GM19239 (cell line): ENCODE measurements around the gene KIF12.
"Not testable (repeated sequence)": the region's sequence is repeated elsewhere in the genome, so short reads cannot be mapped to it uniquely, and the experiment has no call there.

Source experiments
- DNase-seq: peaks from one replicate; pipeline ENCODE4 v3.0.0; 2011; ENCODE audit warnings: low spot score; ENCODE audit not compliant: insufficient read length
- FAIRE-seq: peaks from 2 replicates; lab custom pipeline; 2011; peaks lifted over from hg19 to GRCh38; lab: Jason Lieb, UNC

The KIF12 gene

DNA sequence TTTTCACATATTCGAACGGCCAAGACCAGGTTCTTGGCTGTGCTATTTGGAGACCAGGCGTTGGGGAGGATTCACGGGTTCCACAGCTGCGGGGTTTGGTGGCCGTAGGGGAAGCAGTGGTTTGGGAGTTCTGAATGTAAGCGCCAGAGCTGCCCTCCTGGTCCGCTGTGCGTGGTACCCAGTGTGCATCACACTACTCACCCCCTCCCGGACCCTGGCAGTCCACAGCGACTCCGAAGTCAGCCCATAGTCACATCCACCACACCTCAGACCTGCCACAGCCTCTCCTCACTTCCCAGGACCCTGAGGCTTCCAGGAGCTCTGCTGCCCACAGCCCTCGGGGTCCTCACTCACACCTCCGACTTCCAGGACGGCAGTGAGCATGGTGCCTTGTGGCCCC lies 47.8 kb downstream of the KIF12 start:
- FAIRE-seq (no peak), DNase-seq (no peak)

DNA sequence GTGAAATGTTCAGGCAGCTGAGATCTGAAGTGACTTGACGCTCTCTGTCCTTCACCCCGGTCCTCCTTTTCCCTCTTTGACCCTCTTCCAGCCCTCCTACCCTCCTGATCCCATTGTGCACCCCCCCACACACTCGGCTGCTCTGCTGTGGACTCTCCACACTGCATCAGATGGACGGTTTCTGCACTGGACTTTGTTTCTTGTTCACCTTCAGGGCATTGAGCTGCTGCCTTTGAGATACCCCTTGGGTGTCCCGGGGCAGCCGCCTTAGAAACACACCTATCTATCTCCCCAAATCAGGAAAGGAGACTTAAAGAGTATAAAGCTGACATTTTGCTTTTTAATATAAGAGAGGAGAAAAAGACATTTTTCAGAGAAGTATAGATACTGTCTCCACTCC lies 48.4 kb downstream of the KIF12 start:
- DNase-seq = no peak
- no peak for FAIRE-seq

DNA sequence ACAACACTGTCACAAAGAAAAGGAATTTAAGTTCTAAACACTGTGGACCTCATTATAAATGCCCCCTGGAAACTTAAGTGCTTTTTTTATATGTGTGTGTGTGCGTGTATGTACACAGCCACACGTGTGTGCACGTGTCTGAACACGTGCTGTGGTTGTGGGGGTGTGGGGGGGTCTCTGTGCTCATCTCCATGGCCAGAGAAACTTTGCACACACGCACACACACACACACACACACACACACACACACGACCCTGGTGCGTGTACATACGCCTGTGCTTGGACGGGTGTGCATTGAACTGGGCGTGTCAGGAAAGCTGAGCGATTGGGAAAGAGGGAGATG lies 48.9 kb downstream of the KIF12 start:
- FAIRE-seq (no peak), DNase-seq (no peak)

DNA sequence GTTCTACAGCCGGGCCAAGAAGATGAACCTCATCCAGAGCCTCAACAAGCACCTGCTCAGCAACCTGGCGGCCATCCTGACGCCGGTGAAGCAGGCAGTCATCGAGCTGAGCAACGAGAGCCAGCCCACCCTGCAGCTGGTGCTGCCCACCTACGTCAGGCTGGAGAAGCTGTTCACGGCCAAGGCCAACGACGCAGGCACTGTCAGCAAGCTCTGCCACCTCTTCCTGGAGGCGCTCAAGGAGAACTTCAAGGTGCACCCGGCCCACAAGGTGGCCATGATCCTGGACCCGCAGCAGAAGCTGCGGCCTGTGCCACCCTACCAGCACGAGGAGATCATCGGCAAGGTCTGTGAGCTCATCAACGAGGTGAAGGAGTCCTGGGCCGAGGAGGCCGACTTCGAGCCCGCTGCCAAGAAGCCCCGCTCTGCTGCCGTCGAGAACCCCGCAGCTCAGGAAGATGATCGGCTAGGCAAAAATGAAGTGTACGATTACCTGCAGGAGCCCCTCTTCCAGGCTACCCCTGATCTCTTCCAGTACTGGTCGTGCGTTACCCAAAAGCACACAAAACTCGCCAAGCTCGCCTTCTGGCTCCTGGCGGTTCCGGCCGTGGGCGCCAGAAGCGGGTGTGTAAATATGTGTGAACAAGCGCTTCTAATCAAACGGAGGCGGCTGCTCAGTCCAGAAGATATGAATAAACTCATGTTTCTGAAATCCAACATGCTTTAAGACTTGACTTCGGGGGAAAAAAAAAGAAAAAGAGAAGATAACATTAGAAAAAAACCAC lies 49.5 kb downstream of the KIF12 start:
- DNase-seq (no peak), FAIRE-seq (no peak)

DNA sequence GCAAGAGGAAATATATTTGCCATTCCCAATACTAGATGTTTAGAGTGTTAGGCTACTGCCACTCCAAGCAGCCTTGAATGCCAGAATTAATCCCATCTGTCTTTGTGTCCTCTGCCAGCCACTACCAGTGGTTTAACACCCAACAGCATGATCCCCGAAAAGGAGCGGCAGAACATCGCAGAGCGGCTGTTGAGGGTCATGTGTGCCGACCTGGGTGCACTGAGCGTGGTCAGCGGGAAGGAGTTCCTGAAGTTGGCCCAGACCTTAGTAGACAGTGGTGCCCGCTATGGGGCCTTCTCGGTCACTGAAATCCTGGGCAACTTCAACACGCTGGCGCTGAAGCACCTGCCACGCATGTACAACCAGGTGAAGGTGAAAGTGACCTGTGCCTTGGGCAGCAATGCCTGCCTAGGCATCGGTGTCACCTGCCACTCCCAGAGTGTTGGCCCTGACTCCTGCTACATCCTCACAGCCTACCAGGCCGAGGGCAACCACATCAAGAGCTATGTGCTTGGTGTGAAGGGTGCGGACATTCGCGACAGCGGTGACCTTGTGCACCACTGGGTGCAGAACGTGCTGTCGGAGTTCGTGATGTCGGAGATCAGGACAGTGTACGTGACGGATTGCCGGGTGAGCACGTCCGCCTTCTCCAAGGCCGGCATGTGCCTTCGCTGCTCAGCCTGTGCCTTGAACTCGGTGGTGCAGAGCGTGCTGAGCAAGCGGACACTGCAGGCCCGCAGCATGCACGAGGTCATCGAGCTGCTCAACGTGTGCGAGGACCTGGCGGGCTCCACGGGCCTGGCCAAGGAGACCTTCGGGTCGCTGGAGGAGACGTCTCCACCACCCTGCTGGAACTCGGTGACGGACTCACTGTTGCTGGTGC lies 50.3 kb downstream of the KIF12 start:
- no peak for DNase-seq
- FAIRE-seq = no peak

DNA sequence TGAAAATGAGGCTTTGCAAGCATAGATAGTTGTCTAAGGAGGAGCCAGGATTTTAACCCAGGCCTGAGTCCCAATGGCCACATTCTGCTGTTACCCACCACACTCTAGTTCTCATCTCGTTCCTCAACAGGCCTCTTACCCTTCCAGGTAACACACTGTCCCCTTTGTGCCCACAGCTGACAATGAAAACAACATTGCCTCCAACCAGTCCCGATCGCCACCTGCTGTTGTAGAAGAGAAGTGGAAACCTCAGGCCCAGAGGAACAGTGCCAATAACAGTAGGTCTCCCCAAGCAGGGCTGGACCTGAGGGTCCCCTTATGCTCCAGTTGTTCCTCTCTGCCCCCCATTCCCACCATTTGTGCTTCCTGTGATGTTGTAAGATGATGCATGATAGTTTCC lies 51.4 kb downstream of the KIF12 start:
- no peak for DNase-seq

DNA sequence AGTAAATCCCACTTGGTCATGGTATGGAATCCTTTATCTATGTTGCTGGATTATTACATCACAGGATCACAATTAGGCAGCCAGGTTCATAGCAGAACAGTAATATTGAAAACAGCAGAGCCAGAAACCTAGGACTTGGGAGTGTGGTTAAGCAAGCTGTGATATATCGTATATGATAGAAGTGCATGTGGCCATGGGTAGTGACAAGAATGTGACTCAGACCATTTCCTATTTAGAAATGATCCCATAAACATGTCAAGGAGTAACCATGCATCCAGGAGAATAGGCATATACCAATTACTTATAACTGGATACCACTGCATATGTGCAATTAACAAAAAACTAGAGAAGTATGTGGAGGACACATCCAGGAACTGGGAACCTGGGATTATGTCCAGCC lies 52.2 kb downstream of the KIF12 start:
- FAIRE-seq (no peak), DNase-seq (no peak)

More for the DNA sequence above, 51.4 kb downstream of the KIF12 start:
- no peak for FAIRE-seq

DNA sequence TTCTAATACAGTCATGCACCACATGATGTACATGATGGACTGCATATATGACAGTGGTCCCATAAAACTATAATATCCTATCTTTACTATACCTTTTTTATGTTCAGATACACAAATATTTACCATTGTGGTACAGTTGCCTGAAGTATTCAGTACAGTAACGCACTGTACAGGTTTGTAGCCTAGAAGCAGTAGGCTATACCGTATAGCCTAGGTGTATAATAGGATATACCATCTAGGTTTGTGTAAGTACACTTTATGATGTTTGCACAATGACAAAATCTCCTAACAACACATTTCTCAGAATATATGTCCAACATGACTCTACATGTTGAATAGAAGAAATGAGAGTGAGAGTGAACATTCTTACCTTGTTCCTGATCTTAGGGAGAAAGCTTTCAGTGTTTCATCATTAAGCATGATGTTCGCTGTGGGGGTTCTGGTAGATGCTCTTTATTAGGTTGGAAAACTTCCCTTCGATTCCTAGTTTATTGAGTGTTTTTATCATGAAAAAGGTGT lies 52.8 kb downstream of the KIF12 start:
- no peak for DNase-seq
- no peak for FAIRE-seq

DNA sequence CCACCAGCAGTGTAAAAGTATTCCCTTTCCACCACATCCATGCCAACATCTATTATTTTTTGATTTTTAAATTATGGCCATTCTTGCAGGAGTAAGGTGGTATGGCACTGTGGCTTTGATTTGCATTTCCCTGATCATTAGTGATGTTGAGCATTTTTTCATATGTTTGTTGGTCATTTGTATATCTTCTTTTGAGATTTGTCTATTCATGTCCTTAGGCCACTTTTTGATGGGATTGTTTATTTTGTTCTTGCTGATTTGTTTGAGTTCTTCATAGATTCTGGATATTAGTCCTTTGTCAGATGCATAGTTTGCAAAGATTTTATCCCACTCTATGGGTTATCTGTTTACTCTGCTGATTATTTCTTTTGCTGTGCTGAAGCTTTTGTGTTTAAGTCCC lies 55.4 kb downstream of the KIF12 start:
- FAIRE-seq, DNase-seq: not testable (repeated sequence)
